B cell (primary cell): Measurements from ENCODE around the gene MET.

Experiments
- EZH2 ChIP-seq: IDR thresholded peaks from 2 replicates; pipeline ENCODE4 v1.6.1; 2012; ENCODE audit warnings: borderline replicate concordance, low read depth, mild to moderate bottlenecking, moderate library complexity, low read length; ENCODE audit not compliant: insufficient read depth, poor library complexity, severe bottlenecking
- TF ChIP-seq, protein P1 (sequence below): fragments of 200-600 bp; IDR thresholded peaks from one replicate; pipeline ENCODE4 v1.8.0; 2022; ENCODE audit warnings: antibody characterized with exemption, mild to moderate bottlenecking

DNA sequence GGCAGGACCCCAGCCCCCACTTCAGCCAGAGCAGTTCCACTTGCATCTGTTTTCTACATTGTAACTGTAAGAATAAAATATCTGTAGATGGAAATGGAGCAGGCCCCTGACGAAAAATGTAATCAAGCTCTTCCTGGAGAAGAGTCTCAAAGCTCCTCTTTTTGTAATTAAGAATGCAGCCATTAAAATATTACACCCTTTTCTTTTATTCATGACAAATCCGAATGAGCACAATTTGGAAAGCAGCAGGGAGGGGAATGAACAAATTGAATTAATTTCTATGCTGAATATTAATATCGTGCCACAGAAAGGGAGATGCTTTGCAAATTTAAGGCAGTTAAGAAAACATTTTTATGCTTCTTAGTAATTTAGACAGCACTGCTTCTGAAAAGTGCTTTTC lies 165.6 kb downstream of the MET start:
- TF ChIP-seq EZH2: no peak
- TF ChIP-seq, protein P1, sequence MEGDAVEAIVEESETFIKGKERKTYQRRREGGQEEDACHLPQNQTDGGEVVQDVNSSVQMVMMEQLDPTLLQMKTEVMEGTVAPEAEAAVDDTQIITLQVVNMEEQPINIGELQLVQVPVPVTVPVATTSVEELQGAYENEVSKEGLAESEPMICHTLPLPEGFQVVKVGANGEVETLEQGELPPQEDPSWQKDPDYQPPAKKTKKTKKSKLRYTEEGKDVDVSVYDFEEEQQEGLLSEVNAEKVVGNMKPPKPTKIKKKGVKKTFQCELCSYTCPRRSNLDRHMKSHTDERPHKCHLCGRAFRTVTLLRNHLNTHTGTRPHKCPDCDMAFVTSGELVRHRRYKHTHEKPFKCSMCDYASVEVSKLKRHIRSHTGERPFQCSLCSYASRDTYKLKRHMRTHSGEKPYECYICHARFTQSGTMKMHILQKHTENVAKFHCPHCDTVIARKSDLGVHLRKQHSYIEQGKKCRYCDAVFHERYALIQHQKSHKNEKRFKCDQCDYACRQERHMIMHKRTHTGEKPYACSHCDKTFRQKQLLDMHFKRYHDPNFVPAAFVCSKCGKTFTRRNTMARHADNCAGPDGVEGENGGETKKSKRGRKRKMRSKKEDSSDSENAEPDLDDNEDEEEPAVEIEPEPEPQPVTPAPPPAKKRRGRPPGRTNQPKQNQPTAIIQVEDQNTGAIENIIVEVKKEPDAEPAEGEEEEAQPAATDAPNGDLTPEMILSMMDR: no peak
